ENCODE measurements around the gene RPL34. TPM values are rescaled to one million over a fixed set of nuclear protein-coding genes. Genes with fewer than 3 reads are reported as not detected.
"Not testable (repeated sequence)": the region's sequence is repeated elsewhere in the genome, so short reads cannot be mapped to it uniquely, and the experiment has no call there.

Gene RPL34
- total and polyA plus RNA-seq, 5 donors from 2014 or later: 2,139 to 5,218 (median 3,546) TPM

DNA sequence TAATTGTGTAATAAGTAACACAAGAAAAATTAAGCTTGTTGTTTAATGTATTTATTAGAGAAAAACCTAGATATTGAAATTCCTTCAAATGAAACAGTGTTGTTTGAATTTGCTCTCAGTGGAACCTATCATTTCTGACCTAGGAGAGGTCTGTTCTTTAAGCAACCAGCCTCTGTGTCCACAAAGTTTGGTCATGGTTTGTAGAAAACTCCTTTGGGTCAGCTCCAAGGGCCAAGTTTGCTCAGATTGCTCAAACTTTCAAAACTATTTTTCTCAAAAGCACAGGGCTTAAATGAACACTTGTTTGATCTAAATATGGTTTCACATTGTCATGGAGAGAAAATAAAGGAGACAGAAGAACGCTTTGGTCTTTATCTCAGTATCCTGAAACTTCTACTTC lies 29.6 kb upstream of the RPL34 start:
- Histone ChIP-seq H3K4me1 (ENCODE audit: control insufficient read depth, insufficient read depth, low read length, poor library complexity, severe bottlenecking) (no peaks in the 10 kb centered on the region), H3K9me3 (ENCODE audit: control insufficient read depth in 2 of 2, low read length in 2 of 2) (no peaks in the 10 kb centered on the region), H3K27ac (ENCODE audit: insufficient read depth, low read length, poor library complexity, severe bottlenecking) (no peak overlapping the region), H3K27me3 (ENCODE audit: control insufficient read depth, insufficient read depth, low read length) (no peaks in the 10 kb centered on the region), H3K36me3 (ENCODE audit: control insufficient read depth, insufficient read depth, low read length) (no peaks in the 10 kb centered on the region), H3K4me3 (ENCODE audit: low read depth, low read length) (no peak overlapping the region)
- H3K36me3 Mint-ChIP-seq: peaks cover 27% of the 10 kb centered on the region
- no peaks in the 10 kb centered on the region for H3K27me3 Mint-ChIP-seq
- ATAC-seq (ENCODE audit: low read depth in 2 of 2) (no peak), DNase-seq (no peak)
- no peaks in the 10 kb centered on the region for H3K9me3 Mint-ChIP-seq
- no peak overlapping the region for H3K4me3 Mint-ChIP-seq
- no peaks in the 10 kb centered on the region for H3K4me1 Mint-ChIP-seq
- no peak overlapping the region for H3K27ac Mint-ChIP-seq

DNA sequence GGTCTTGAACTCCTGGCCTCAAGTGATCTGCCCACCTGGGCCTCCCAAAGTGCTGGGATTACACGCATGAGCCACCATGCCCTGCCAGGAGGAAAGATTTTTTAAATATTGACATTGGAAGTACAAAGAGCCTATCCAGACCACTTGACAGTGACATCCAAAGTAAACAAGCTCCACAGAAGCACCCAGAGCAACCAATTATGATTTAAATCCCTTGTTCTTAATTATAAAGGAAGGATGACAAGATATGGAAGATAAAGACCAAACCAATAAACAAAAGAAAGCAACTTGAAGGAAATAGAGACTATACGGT lies 27.7 kb upstream of the RPL34 start:
- no peak overlapping the region for H3K27ac ChIP-seq (ENCODE audit: insufficient read depth, low read length, poor library complexity, severe bottlenecking)
- no peak for DNase-seq
- Mint-ChIP-seq H3K9me3 (no peaks in the 10 kb centered on the region), H3K36me3 (peaks cover 32% of the 10 kb centered on the region), H3K27ac (no peak overlapping the region), H3K4me3 (no peak overlapping the region), H3K4me1 (no peaks in the 10 kb centered on the region), H3K27me3 (no peaks in the 10 kb centered on the region)
- no peaks in the 10 kb centered on the region for H3K36me3 ChIP-seq (ENCODE audit: control insufficient read depth, insufficient read depth, low read length)
- H3K9me3 ChIP-seq (ENCODE audit: control insufficient read depth in 2 of 2, low read length in 2 of 2): no peaks in the 10 kb centered on the region
- H3K4me1 ChIP-seq (ENCODE audit: control insufficient read depth, insufficient read depth, low read length, poor library complexity, severe bottlenecking): no peaks in the 10 kb centered on the region
- ATAC-seq (ENCODE audit: low read depth in 2 of 2): no peak
- H3K4me3 ChIP-seq (ENCODE audit: low read depth, low read length): no peak overlapping the region
- H3K27me3 ChIP-seq (ENCODE audit: control insufficient read depth, insufficient read depth, low read length): no peaks in the 10 kb centered on the region

- H3K27ac ChIP-seq (ENCODE audit: insufficient read depth, low read length, poor library complexity, severe bottlenecking); H3K4me1 Mint-ChIP-seq; H3K4me3 Mint-ChIP-seq; H3K9me3 ChIP-seq (ENCODE audit: control insufficient read depth in 2 of 2, low read length in 2 of 2); H3K9me3 Mint-ChIP-seq; H3K4me1 ChIP-seq (ENCODE audit: control insufficient read depth, insufficient read depth, low read length, poor library complexity, severe bottlenecking); H3K27ac Mint-ChIP-seq; H3K27me3 ChIP-seq (ENCODE audit: control insufficient read depth, insufficient read depth, low read length); DNase-seq; H3K4me3 ChIP-seq (ENCODE audit: low read depth, low read length); ATAC-seq (ENCODE audit: low read depth in 2 of 2); H3K36me3 ChIP-seq (ENCODE audit: control insufficient read depth, insufficient read depth, low read length); H3K27me3 Mint-ChIP-seq: not testable (repeated sequence)
- H3K36me3 Mint-ChIP-seq: peaks cover 37% of the 10 kb centered on the region
Observed at GRCh38 chr4:108594296-108594695, 26.1 kb upstream of the RPL34 start.

- peaks cover 2 to 12% (median 8%) of the 10 kb centered on the region in 4 donors for H3K4me1 Mint-ChIP-seq
- no peaks in the 10 kb centered on the region for H3K36me3 ChIP-seq (ENCODE audit: control insufficient read depth, insufficient read depth, low read length)
- H3K4me3 Mint-ChIP-seq: no peak overlapping the region
- H3K27me3 Mint-ChIP-seq: no peaks in the 10 kb centered on the region
- peaks cover 5% of the 10 kb centered on the region for H3K4me1 ChIP-seq (ENCODE audit: control insufficient read depth, insufficient read depth, low read length, poor library complexity, severe bottlenecking)
- no peaks in the 10 kb centered on the region for H3K9me3 Mint-ChIP-seq
- no peaks in the 10 kb centered on the region for H3K9me3 ChIP-seq (ENCODE audit: control insufficient read depth in 2 of 2, low read length in 2 of 2)
- H3K4me3 ChIP-seq (ENCODE audit: low read depth, low read length): no peak overlapping the region
- H3K27ac Mint-ChIP-seq: no peak overlapping the region
- H3K36me3 Mint-ChIP-seq: peaks cover 28% of the 10 kb centered on the region
- ATAC-seq (ENCODE audit: low read depth in 2 of 2) (no peak), DNase-seq (no peak)
- no peak overlapping the region for H3K27ac ChIP-seq (ENCODE audit: insufficient read depth, low read length, poor library complexity, severe bottlenecking)
- H3K27me3 ChIP-seq (ENCODE audit: control insufficient read depth, insufficient read depth, low read length): no peaks in the 10 kb centered on the region
Observed at GRCh38 chr4:108596344-108596743, 24.0 kb upstream of the RPL34 start.

GRCh38 chr4:108601106-108601505 lies 19.3 kb upstream of the RPL34 start:
- no peaks in the 10 kb centered on the region for H3K9me3 ChIP-seq (ENCODE audit: control insufficient read depth in 2 of 2, low read length in 2 of 2)
- no peak for ATAC-seq (ENCODE audit: low read depth in 2 of 2)
- H3K4me3 Mint-ChIP-seq: peak overlapping the region in 3 of 4 donors; percentile 29 to 83 (median 52)

DNA sequence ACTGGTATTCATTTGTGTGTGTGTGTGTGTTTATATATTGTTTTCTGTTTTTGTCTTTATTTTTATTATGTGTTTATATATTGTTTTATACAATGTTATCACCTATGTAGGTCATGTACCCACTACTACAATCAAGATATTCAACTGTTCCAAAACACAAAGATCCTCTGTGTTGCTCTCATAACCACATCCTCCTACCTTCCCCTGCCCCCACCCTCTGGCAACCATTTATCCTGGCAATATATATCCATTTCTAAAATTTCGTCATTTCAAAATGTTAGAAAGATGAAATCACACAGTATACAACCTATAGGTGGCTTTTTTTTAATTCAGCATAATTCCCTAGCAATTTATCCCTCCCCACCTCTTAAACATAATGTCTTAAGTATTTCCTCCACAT lies 18.8 kb upstream of the RPL34 start:
- Mint-ChIP-seq H3K36me3 (peaks cover 8% of the 10 kb centered on the region), H3K9me3 (no peaks in the 10 kb centered on the region), H3K4me1 (peaks cover 9 to 24% (median 17%) of the 10 kb centered on the region in 4 donors), H3K27ac (peak overlapping the region in 2 of 3 donors; percentile 49 to 83), H3K4me3 (peak overlapping the region in 1 of 4 donors; percentile 17), H3K27me3 (no peaks in the 10 kb centered on the region)
- DNase-seq (peak in 2 of 3 donors; percentile 21 to 28), ATAC-seq (ENCODE audit: low read depth in 2 of 2) (peak; percentile 58 to 59)
- no peak overlapping the region for H3K27ac ChIP-seq (ENCODE audit: insufficient read depth, low read length, poor library complexity, severe bottlenecking)
- H3K4me1 ChIP-seq (ENCODE audit: control insufficient read depth, insufficient read depth, low read length, poor library complexity, severe bottlenecking): peaks cover 13% of the 10 kb centered on the region
- H3K36me3 ChIP-seq (ENCODE audit: control insufficient read depth, insufficient read depth, low read length): no peaks in the 10 kb centered on the region
- no peak overlapping the region for H3K4me3 ChIP-seq (ENCODE audit: low read depth, low read length)
- H3K9me3 ChIP-seq (ENCODE audit: control insufficient read depth in 2 of 2, low read length in 2 of 2): no peaks in the 10 kb centered on the region
- H3K27me3 ChIP-seq (ENCODE audit: control insufficient read depth, insufficient read depth, low read length): no peaks in the 10 kb centered on the region

More at GRCh38 chr4:108601106-108601505, 19.3 kb upstream of the RPL34 start:
- no peaks in the 10 kb centered on the region for H3K36me3 ChIP-seq (ENCODE audit: control insufficient read depth, insufficient read depth, low read length)
- no peak overlapping the region for H3K4me3 ChIP-seq (ENCODE audit: low read depth, low read length)
- H3K27ac Mint-ChIP-seq: peak overlapping the region in 2 of 3 donors; percentile 49 to 83
- H3K27ac ChIP-seq (ENCODE audit: insufficient read depth, low read length, poor library complexity, severe bottlenecking): no peak overlapping the region
- no peak for DNase-seq
- H3K27me3 Mint-ChIP-seq: no peaks in the 10 kb centered on the region
- H3K36me3 Mint-ChIP-seq: peaks cover 10% of the 10 kb centered on the region
- H3K4me1 Mint-ChIP-seq: peaks cover 9 to 24% (median 17%) of the 10 kb centered on the region in 4 donors
- peaks cover 13% of the 10 kb centered on the region for H3K4me1 ChIP-seq (ENCODE audit: control insufficient read depth, insufficient read depth, low read length, poor library complexity, severe bottlenecking)
- H3K9me3 Mint-ChIP-seq: no peaks in the 10 kb centered on the region
- no peaks in the 10 kb centered on the region for H3K27me3 ChIP-seq (ENCODE audit: control insufficient read depth, insufficient read depth, low read length)

- Histone ChIP-seq H3K9me3 (ENCODE audit: control insufficient read depth in 2 of 2, low read length in 2 of 2) (no peaks in the 10 kb centered on the region), H3K4me1 (ENCODE audit: control insufficient read depth, insufficient read depth, low read length, poor library complexity, severe bottlenecking) (peaks cover 13% of the 10 kb centered on the region), H3K27ac (ENCODE audit: insufficient read depth, low read length, poor library complexity, severe bottlenecking) (no peak overlapping the region), H3K4me3 (ENCODE audit: low read depth, low read length) (no peak overlapping the region), H3K27me3 (ENCODE audit: control insufficient read depth, insufficient read depth, low read length) (no peaks in the 10 kb centered on the region), H3K36me3 (ENCODE audit: control insufficient read depth, insufficient read depth, low read length) (no peaks in the 10 kb centered on the region)
- DNase-seq (no peak), ATAC-seq (ENCODE audit: low read depth in 2 of 2) (no peak)
- H3K4me1 Mint-ChIP-seq: peaks cover 9 to 24% (median 20%) of the 10 kb centered on the region in 4 donors
- no peak overlapping the region for H3K4me3 Mint-ChIP-seq
- peaks cover 12% of the 10 kb centered on the region for H3K36me3 Mint-ChIP-seq
- H3K27me3 Mint-ChIP-seq: no peaks in the 10 kb centered on the region
- peaks cover 0 to 1% (median 0%) of the 10 kb centered on the region in 7 donors for H3K9me3 Mint-ChIP-seq
- peak overlapping the region in 1 of 3 donors; percentile 49 for H3K27ac Mint-ChIP-seq
Observed at GRCh38 chr4:108602163-108602562, 18.2 kb upstream of the RPL34 start.

- Mint-ChIP-seq H3K4me1 (peaks cover 3 to 13% (median 11%) of the 10 kb centered on the region in 4 donors), H3K9me3 (peaks cover 0 to 3% (median 0%) of the 10 kb centered on the region in 7 donors), H3K36me3 (peaks cover 22% of the 10 kb centered on the region), H3K27ac (no peak overlapping the region), H3K27me3 (no peaks in the 10 kb centered on the region), H3K4me3 (no peak overlapping the region)
- H3K27ac ChIP-seq (ENCODE audit: insufficient read depth, low read length, poor library complexity, severe bottlenecking): no peak overlapping the region
- DNase-seq (no peak), ATAC-seq (ENCODE audit: low read depth in 2 of 2) (no peak)
- no peaks in the 10 kb centered on the region for H3K36me3 ChIP-seq (ENCODE audit: control insufficient read depth, insufficient read depth, low read length)
- H3K4me1 ChIP-seq (ENCODE audit: control insufficient read depth, insufficient read depth, low read length, poor library complexity, severe bottlenecking): no peaks in the 10 kb centered on the region
- no peaks in the 10 kb centered on the region for H3K27me3 ChIP-seq (ENCODE audit: control insufficient read depth, insufficient read depth, low read length)
- no peaks in the 10 kb centered on the region for H3K9me3 ChIP-seq (ENCODE audit: control insufficient read depth in 2 of 2, low read length in 2 of 2)
- no peak overlapping the region for H3K4me3 ChIP-seq (ENCODE audit: low read depth, low read length)
Observed at GRCh38 chr4:108607079-108607815, 13.1 kb upstream of the RPL34 start.

All from CD4-positive, CD25-positive, alpha-beta regulatory T cell (primary cell).